Transverse colon (tissue), 4 donors: ENCODE results near the gene OTOS.

ENCODE experiments used
- POLR2AphosphoS5 ChIP-seq, 3 donors: sonication (generic); formaldehyde crosslinking; IDR thresholded peaks; one replicate each; pipeline ENCODE4 v1.6.1; 2016; ENCODE audit warnings: antibody characterized with exemption in 3 of 3
- TF ChIP-seq, protein P1 (sequence below), 5 experiments: fragments of 200-600 bp in 3 of 5; fragments of 450-650 bp in 2 of 5; sonication (generic) in 3 of 5; IDR thresholded peaks; 1 replicate in 2 of 5; 2 replicates in 3 of 5; pipeline ENCODE4 v1.5.1; 2016 to 2017; ENCODE audit warnings: antibody characterized with exemption in 5 of 5, inconsistent platforms in 3 of 5, mild to moderate bottlenecking in 2 of 5, moderate library complexity in 1 of 5

GRCh38 chr2:240164586-240164985 is 24.1 kb upstream of the OTOS start:
- TF ChIP-seq POLR2AphosphoS5 (IDR thresholded peaks at IDR 0.05), result no peak
- TF ChIP-seq, protein P1, sequence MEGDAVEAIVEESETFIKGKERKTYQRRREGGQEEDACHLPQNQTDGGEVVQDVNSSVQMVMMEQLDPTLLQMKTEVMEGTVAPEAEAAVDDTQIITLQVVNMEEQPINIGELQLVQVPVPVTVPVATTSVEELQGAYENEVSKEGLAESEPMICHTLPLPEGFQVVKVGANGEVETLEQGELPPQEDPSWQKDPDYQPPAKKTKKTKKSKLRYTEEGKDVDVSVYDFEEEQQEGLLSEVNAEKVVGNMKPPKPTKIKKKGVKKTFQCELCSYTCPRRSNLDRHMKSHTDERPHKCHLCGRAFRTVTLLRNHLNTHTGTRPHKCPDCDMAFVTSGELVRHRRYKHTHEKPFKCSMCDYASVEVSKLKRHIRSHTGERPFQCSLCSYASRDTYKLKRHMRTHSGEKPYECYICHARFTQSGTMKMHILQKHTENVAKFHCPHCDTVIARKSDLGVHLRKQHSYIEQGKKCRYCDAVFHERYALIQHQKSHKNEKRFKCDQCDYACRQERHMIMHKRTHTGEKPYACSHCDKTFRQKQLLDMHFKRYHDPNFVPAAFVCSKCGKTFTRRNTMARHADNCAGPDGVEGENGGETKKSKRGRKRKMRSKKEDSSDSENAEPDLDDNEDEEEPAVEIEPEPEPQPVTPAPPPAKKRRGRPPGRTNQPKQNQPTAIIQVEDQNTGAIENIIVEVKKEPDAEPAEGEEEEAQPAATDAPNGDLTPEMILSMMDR (IDR thresholded peaks at IDR 0.05), result no peak
